GM12878 (cell line): Measurements from ENCODE around the gene ZFAND2A. TPM values are rescaled to one million over a fixed set of nuclear protein-coding genes. Genes with fewer than 3 reads are reported as not detected.

Experiments used
- BACH1 ChIP-seq: fragments of 450-650 bp; IDR thresholded peaks from 2 replicates; pipeline ENCODE4 v1.6.1; 2017; ENCODE audit warnings: mild to moderate bottlenecking, borderline replicate concordance
- JUND ChIP-seq: IDR thresholded peaks from 2 replicates; pipeline ENCODE4 v1.6.1; 2012; ENCODE audit warnings: low read depth, mild to moderate bottlenecking, low read length, improper control_type of control experiment, moderate library complexity
- MAX ChIP-seq: IDR thresholded peaks from 2 replicates; pipeline ENCODE4 v1.6.1; 2012; ENCODE audit warnings: low read depth, low read length, improper control_type of control experiment
- NFXL1 ChIP-seq: fragments of 450-650 bp; IDR thresholded peaks from 2 replicates; pipeline ENCODE4 v1.6.1; 2017; ENCODE audit warnings: antibody characterized with exemption, mild to moderate bottlenecking, borderline replicate concordance
- polyA plus RNA-seq, 11 experiments: library from polyadenylated mRNA; depleted of rRNA in 4 of 11; unstranded in 6 of 11; stranded (reverse) in 5 of 11; fragments of >200 nt; fragmentation: Nextera tagmentation in 4 of 11; fragmentation: Illumina TruSeq in 1 of 11; extraction: Ambion mirVana in 4 of 11; extraction: Trizol in 1 of 11; gene quantifications; 1 replicate in 1 of 11; 2 replicates in 10 of 11; pipeline versions ENCODE4 v1.2.1 to v1.2.3, GENCODE V29; 2011 to 2016; ENCODE audit warnings: inconsistent platforms in 2 of 11, missing spikeins in 2 of 11, low read depth in 1 of 11
- total RNA-seq, 4 experiments: library from RNA; depleted of rRNA in 3 of 4; stranded (reverse); fragments of >200 nt in 3 of 4; fragmentation: Illumina TruSeq in 1 of 4; extraction: Trizol in 1 of 4; gene quantifications; 2 replicates each; pipeline versions ENCODE4 v1.2.1 to v1.2.3, GENCODE V29; 2013 to 2021
- TF ChIP-seq, protein P1 (sequence below): IDR thresholded peaks from 2 replicates; pipeline ENCODE4 v1.6.1; 2012; ENCODE audit warnings: low read length, inconsistent platforms
- TF ChIP-seq, protein P2 (sequence below): fragments of 450-650 bp; formaldehyde crosslinking; IDR thresholded peaks from 2 replicates; pipeline ENCODE4 v1.4.0; 2022; ENCODE audit warnings: mild to moderate bottlenecking, moderate library complexity

The ZFAND2A gene
- total and polyA plus RNA-seq, 10 of the 15 experiments (the other 5 are each of a cell fraction or from before 2014, with no cell fraction given) = 14.8 to 39.9 (median 20.8) TPM

DNA sequence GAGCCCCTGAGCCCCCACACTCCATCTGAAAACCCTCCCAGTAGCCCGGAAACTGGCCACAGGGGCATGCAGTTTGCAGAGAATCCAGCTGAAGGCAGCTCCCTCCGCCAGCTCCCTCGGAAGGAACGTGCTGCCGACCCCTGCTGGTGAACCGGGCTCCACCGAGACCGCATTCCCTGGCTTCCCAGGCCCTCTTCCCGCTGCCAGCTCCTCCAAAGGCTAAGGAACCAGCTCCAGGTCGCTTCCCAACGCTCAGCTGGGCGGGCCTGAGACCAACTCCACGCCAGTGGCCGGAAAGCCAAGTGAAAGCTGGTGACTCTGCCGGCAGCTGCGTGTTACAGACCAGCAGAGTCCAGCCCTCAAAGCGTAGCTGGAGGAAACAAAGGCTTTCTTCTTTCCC, 36.3 kb downstream of the ZFAND2A start (continued):
- TF ChIP-seq, protein P1, sequence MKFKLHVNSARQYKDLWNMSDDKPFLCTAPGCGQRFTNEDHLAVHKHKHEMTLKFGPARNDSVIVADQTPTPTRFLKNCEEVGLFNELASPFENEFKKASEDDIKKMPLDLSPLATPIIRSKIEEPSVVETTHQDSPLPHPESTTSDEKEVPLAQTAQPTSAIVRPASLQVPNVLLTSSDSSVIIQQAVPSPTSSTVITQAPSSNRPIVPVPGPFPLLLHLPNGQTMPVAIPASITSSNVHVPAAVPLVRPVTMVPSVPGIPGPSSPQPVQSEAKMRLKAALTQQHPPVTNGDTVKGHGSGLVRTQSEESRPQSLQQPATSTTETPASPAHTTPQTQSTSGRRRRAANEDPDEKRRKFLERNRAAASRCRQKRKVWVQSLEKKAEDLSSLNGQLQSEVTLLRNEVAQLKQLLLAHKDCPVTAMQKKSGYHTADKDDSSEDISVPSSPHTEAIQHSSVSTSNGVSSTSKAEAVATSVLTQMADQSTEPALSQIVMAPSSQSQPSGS = no peak
- TF ChIP-seq NFXL1 (no peak), MAX (no peak), JUND (no peak), BACH1 (no peak)
- TF ChIP-seq, protein P2, sequence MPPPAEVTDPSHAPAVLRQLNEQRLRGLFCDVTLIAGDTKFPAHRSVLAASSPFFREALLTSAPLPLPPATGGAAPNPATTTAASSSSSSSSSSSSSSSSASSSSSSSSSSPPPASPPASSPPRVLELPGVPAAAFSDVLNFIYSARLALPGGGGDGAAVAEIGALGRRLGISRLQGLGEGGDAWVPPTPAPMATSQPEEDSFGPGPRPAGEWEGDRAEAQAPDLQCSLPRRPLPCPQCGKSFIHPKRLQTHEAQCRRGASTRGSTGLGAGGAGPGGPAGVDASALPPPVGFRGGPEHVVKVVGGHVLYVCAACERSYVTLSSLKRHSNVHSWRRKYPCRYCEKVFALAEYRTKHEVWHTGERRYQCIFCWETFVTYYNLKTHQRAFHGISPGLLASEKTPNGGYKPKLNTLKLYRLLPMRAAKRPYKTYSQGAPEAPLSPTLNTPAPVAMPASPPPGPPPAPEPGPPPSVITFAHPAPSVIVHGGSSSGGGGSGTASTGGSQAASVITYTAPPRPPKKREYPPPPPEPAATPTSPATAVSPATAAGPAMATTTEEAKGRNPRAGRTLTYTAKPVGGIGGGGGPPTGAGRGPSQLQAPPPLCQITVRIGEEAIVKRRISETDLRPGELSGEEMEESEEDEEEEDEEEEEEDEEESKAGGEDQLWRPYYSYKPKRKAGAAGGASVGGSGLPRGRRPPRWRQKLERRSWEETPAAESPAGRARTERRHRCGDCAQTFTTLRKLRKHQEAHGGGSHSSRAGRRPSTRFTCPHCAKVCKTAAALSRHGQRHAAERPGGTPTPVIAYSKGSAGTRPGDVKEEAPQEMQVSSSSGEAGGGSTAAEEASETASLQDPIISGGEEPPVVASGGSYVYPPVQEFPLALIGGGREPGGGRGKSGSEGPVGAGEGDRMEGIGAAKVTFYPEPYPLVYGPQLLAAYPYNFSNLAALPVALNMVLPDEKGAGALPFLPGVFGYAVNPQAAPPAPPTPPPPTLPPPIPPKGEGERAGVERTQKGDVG (CRISPR knock-in tag) = no peak
